H9 (cell line): ENCODE results near the gene TBCK. TPM values are rescaled to one million over a fixed set of nuclear protein-coding genes. Genes with fewer than 3 reads are reported as not detected.

Experiments
- DNase-seq: peaks from one replicate; pipeline ENCODE4 v3.0.0-alpha.2; 2017
- H2AFZ ChIP-seq: one replicate; pipeline ENCODE4 v1.6.1; 2013; ENCODE audit warnings: mild to moderate bottlenecking, low read length, control low read depth, moderate library complexity
- H2AK5ac ChIP-seq: 2 replicates; pipeline ENCODE4 v1.6.1; 2013; ENCODE audit warnings: low read length, control low read depth, mixed read lengths; ENCODE audit not compliant: insufficient read length
- H2BK120ac ChIP-seq: one replicate; pipeline ENCODE4 v1.6.1; 2013; ENCODE audit warnings: low read depth, mild to moderate bottlenecking, low read length, control low read depth, inconsistent platforms; ENCODE audit not compliant: poor library complexity, severe bottlenecking
- H2BK12ac ChIP-seq: 2 replicates; pipeline ENCODE4 v1.6.1; 2013; ENCODE audit warnings: low read length, control low read depth, mixed read lengths, low read depth; ENCODE audit not compliant: insufficient read length
- H2BK15ac ChIP-seq: 2 replicates; pipeline ENCODE4 v1.6.1; 2013; ENCODE audit warnings: low read depth, low read length, control low read depth
- H2BK20ac ChIP-seq: one replicate; pipeline ENCODE4 v1.6.1; 2013; ENCODE audit warnings: low read depth, mild to moderate bottlenecking, low read length, control low read depth, inconsistent platforms; ENCODE audit not compliant: poor library complexity, severe bottlenecking
- H2BK5ac ChIP-seq: 2 replicates; pipeline ENCODE4 v1.6.1; 2013; ENCODE audit warnings: low read length, control low read depth, mixed read lengths; ENCODE audit not compliant: insufficient read length
- H3K14ac ChIP-seq: 2 replicates; pipeline ENCODE4 v1.6.1; 2013; ENCODE audit warnings: low read length, control low read depth; ENCODE audit not compliant: insufficient read depth
- H3K18ac ChIP-seq: 2 replicates; pipeline ENCODE4 v1.6.1; 2013; ENCODE audit warnings: low read depth, mild to moderate bottlenecking, mixed read lengths, low read length, control low read depth; ENCODE audit not compliant: insufficient read length
- H3K23ac ChIP-seq: 2 replicates; pipeline ENCODE4 v1.6.1; 2013; ENCODE audit warnings: low read length, control low read depth, mixed read lengths, low read depth; ENCODE audit not compliant: insufficient read length
- H3K23me2 ChIP-seq: 2 replicates; pipeline ENCODE4 v1.6.1; 2013; ENCODE audit warnings: low read depth, mild to moderate bottlenecking, mixed read lengths, low read length, control low read depth; ENCODE audit not compliant: insufficient read length, poor library complexity, severe bottlenecking
- H3K27ac ChIP-seq: 2 replicates; pipeline ENCODE4 v1.5.1; 2013; ENCODE audit warnings: low read length, control low read depth, mixed read lengths, low read depth; ENCODE audit not compliant: insufficient read length
- H3K27me3 ChIP-seq: 2 replicates; pipeline ENCODE4 v1.6.1; 2013; ENCODE audit warnings: low read length, control low read depth, inconsistent platforms; ENCODE audit not compliant: insufficient read depth
- H3K4ac ChIP-seq: 2 replicates; pipeline ENCODE4 v1.6.1; 2013; ENCODE audit warnings: low read depth, mild to moderate bottlenecking, control low read depth, inconsistent platforms, low read length, moderate library complexity
- H3K4me1 ChIP-seq: 2 replicates; pipeline ENCODE4 v1.6.1; 2013; ENCODE audit warnings: low read length, control low read depth, inconsistent platforms; ENCODE audit not compliant: insufficient read depth
- H3K4me2 ChIP-seq: 2 replicates; pipeline ENCODE4 v1.6.1; 2013; ENCODE audit warnings: low read length, control low read depth, mixed read lengths; ENCODE audit not compliant: insufficient read length, insufficient read depth
- H3K56ac ChIP-seq: 2 replicates; pipeline ENCODE4 v1.6.1; 2013; ENCODE audit warnings: low read depth, mild to moderate bottlenecking, mixed read lengths, low read length, control low read depth; ENCODE audit not compliant: insufficient read length
- H3K79me1 ChIP-seq: 2 replicates; pipeline ENCODE4 v1.6.1; 2013; ENCODE audit warnings: low read depth, mild to moderate bottlenecking, moderate library complexity, low read length, control low read depth, inconsistent platforms; ENCODE audit not compliant: insufficient read depth, poor library complexity, severe bottlenecking
- H3K79me2 ChIP-seq: 2 replicates; pipeline ENCODE4 v1.6.1; 2013; ENCODE audit warnings: low read length, control low read depth, inconsistent platforms; ENCODE audit not compliant: insufficient read depth
- H3K9ac ChIP-seq: 2 replicates; pipeline ENCODE4 v1.6.1; 2013; ENCODE audit warnings: low read length, control low read depth, mixed read lengths; ENCODE audit not compliant: insufficient read length; ENCODE audit errors: extremely low read depth
- H3K9me3 ChIP-seq: one replicate; pipeline ENCODE4 v1.6.1; 2013; ENCODE audit warnings: low read depth, low read length, inconsistent platforms; ENCODE audit not compliant: control insufficient read depth
- H3T11ph ChIP-seq: one replicate; pipeline ENCODE4 v1.6.1; 2013; ENCODE audit warnings: mild to moderate bottlenecking, low read length, control low read depth, inconsistent platforms
- H4K20me1 ChIP-seq: one replicate; pipeline ENCODE4 v1.6.1; 2013; ENCODE audit not compliant: control insufficient read depth, insufficient read length, insufficient read depth
- H4K5ac ChIP-seq: 2 replicates; pipeline ENCODE4 v1.6.1; 2013; ENCODE audit warnings: low read depth, mild to moderate bottlenecking, mixed read lengths, low read length, control low read depth; ENCODE audit not compliant: insufficient read length
- H4K8ac ChIP-seq: replicated peaks from 2 replicates; pipeline ENCODE4 v1.6.1; 2013; ENCODE audit warnings: low read length, control low read depth, mixed read lengths, low read depth; ENCODE audit not compliant: insufficient read length
- H4K91ac ChIP-seq: 2 replicates; pipeline ENCODE4 v1.6.1; 2013; ENCODE audit warnings: low read depth, mild to moderate bottlenecking, moderate library complexity, mixed read lengths, low read length, control low read depth; ENCODE audit not compliant: insufficient read length
- H3K27ac Mint-ChIP-seq, 3 experiments: 2 replicates in 2 of 3; 3 replicates in 1 of 3; pipeline ENCODE4 v1.8.0; 2020 to 2021; ENCODE audit warnings: mixed read lengths in 3 of 3, mild to moderate bottlenecking in 1 of 3, moderate library complexity in 1 of 3
- H3K27me3 Mint-ChIP-seq: 2 replicates; pipeline ENCODE4 v1.8.0; 2021; ENCODE audit warnings: low read depth, mild to moderate bottlenecking, moderate library complexity, mixed read lengths
- H3K36me3 Mint-ChIP-seq, 3 experiments: 2 replicates in 2 of 3; 3 replicates in 1 of 3; pipeline ENCODE4 v1.8.0; 2020 to 2021; ENCODE audit warnings: low read depth in 3 of 3, mixed read lengths in 3 of 3; ENCODE audit not compliant: insufficient read depth in 1 of 3
- H3K4me1 Mint-ChIP-seq, 2 experiments: 2 replicates each; pipeline ENCODE4 v1.8.0; 2020; ENCODE audit warnings: mixed read lengths in 2 of 2
- H3K4me3 Mint-ChIP-seq, 2 experiments: 2 replicates in 1 of 2; 3 replicates in 1 of 2; pipeline ENCODE4 v1.8.0; 2020 to 2021; ENCODE audit warnings: mild to moderate bottlenecking in 2 of 2, mixed read lengths in 2 of 2, moderate library complexity in 1 of 2
- H3K9me3 Mint-ChIP-seq, 2 experiments: 2 replicates in 1 of 2; 3 replicates in 1 of 2; pipeline ENCODE4 v1.8.0; 2020; ENCODE audit warnings: mild to moderate bottlenecking in 2 of 2, mixed read lengths in 2 of 2, moderate library complexity in 1 of 2
- CTCF ChIP-seq: fragments of 200-600 bp; sonication (generic); conservative IDR thresholded peaks from 3 replicates; pipeline ENCODE4 v1.8.0; 2021; ENCODE audit warnings: antibody characterized with exemption, mild to moderate bottlenecking
- WGBS: extraction: QIAGEN DNeasy Blood & Tissue Kit; methylation state at CpG from one replicate; pipeline ENCODE4 v1.1.7; 2013; ENCODE audit warnings: missing lambda C conversion rate, low lambda C conversion rate, mixed read lengths; ENCODE audit not compliant: insufficient read length; ENCODE audit errors: extremely low coverage; 5-methylcytosine and 5-hydroxymethylcytosine counted together
- total RNA-seq: library from RNA; stranded (reverse); gene quantifications from 2 replicates; pipeline ENCODE4 v1.2.1, GENCODE V29; 2021

The TBCK gene
- total RNA-seq, 1 experiment from 2014 or later: 22.1 TPM

- Histone ChIP-seq H4K20me1 (no peaks in the 10 kb centered on the region), H3K18ac (no peak overlapping the region), H4K5ac (no peak overlapping the region), H3K23ac (no peak overlapping the region), H2AFZ (no peak overlapping the region), H3K4ac (no peak overlapping the region), H2BK5ac (no peak overlapping the region), H4K91ac (no peak overlapping the region), H3K4me1 (no peaks in the 10 kb centered on the region), H3K9me3 (no peaks in the 10 kb centered on the region), H2BK15ac (no peak overlapping the region), H3K9ac (no peak overlapping the region), H3K23me2 (no peaks in the 10 kb centered on the region), H3K79me1 (no peaks in the 10 kb centered on the region), H3T11ph (no peak overlapping the region), H3K79me2 (no peaks in the 10 kb centered on the region), H2BK12ac (no peak overlapping the region), H2BK120ac (no peak overlapping the region), H3K27me3 (no peaks in the 10 kb centered on the region), H3K27ac (no peak overlapping the region), H4K8ac (no peak overlapping the region), H3K56ac (no peak overlapping the region), H2AK5ac (no peak overlapping the region), H3K4me2 (no peak overlapping the region), H2BK20ac (no peak overlapping the region), H3K14ac (no peak overlapping the region)
- Mint-ChIP-seq H3K9me3 (no peaks in the 10 kb centered on the region; a peak in 1 of 5 replicates), H3K27me3 (no peaks in the 10 kb centered on the region), H3K27ac (peak overlapping the region in 1 of 3 experiments; percentile 61; a peak in 3 of 7 replicates), H3K4me3 (no peak overlapping the region), H3K36me3 (peaks cover 5 to 7% (median 5%) of the 10 kb centered on the region in 3 experiments; a peak in 6 of 7 replicates), H3K4me1 (peaks cover 6 to 12% of the 10 kb centered on the region in 2 experiments)
- no peak for TF ChIP-seq CTCF
- WGBS: no CpG with 5 or more reads among the region's 2 CpGs
- DNase-seq: no peak
Measured at GRCh38 chr4:106273831-106274230, 42.2 kb downstream of the TBCK start.
